Ammon's horn (tissue), 1 donor: ENCODE results near the gene HOXC5.

Experiments
- DNase-seq: peaks from one replicate; pipeline ENCODE4 v3.0.0-alpha.2; 2016; ENCODE audit warnings: low spot score

Gene HOXC5

DNA sequence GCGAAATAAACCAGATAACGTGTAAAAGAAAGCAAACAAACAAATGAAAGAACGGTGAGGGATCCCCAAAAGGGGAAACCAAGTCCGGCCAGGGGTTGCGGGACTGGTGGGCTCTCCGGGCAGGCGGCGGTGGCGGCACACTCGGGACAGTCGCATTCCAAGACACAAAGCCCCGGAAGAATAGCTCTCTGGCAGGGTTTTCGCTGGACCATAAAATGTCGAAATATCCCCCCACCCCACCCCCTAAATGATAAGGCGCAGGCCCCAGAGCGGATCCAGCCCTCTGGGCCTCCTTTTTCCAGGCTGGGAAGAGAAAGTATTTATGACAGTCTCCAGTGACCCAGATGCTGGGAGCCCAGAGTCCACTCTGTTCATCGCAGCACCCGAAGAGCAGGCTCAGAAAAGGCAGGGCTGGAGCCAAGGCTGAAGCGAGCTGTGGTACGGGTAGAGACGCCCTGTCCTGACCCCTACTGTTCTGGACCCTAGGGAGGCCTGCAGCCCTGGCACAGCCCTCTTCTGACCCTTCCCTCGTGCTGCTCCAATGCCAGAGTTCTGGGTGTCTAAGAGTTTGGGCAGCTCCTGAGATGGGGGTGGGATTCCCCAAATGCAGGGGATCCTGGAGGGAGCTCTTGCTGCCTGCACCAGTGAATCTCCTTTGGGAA is 26.2 kb upstream of the HOXC5 start:
- DNase-seq, result no peak

- DNase-seq, result no peak
Measured at GRCh38 chr12:54007538-54008259, 25.2 kb upstream of the HOXC5 start.

DNA sequence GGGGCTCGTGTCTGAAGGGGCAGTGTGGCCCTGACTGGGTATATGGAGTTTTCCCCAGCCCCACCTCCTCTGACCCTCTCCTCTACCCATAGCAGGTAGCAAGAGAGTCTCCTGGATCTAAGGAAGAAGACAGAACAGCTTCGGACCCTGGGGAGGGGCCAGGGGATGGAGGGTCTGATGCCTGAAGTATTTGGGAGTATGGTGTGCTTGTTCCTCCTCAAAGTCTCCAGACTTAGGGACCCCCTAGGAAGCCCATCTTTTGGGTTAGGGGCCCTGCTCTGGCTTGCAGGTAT is 24.6 kb upstream of the HOXC5 start:
- no peak for DNase-seq

DNA sequence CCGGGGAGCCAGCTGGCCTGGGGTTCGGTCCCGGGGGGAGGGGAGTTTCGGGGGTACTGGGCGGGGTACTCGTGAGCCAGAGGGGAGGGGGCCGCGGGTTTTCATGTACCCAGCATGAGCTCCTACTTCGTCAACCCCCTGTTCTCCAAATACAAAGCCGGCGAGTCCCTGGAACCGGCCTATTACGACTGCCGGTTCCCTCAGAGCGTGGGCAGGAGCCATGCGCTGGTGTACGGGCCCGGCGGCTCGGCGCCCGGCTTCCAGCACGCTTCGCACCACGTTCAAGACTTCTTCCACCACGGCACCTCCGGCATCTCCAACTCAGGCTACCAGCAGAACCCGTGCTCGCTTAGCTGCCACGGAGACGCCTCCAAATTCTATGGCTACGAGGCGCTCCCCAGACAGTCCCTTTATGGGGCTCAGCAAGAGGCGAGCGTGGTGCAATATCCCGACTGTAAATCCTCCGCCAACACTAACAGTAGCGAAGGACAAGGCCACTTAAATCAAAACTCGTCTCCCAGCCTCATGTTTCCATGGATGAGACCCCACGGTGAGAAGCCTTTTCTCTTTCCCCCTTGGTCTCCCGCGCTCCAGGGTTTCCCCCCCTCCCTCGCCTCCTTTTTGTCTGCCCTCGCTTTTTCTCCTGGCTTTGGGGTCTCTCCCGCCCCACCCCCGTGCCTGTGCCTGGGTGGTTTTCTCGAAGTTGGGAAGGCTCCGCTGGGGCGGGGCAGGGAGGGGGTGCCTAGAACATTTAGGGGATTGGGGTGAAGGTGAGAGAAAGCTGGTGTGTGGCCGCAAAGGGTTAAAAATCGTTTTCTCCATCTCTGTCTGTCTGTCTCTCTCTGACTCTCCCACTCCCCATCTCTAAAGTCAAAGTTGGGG is 23.4 kb upstream of the HOXC5 start:
- DNase-seq, result no peak

GRCh38 chr12:54010053-54010971 is 22.5 kb upstream of the HOXC5 start:
- DNase-seq, result no peak

DNA sequence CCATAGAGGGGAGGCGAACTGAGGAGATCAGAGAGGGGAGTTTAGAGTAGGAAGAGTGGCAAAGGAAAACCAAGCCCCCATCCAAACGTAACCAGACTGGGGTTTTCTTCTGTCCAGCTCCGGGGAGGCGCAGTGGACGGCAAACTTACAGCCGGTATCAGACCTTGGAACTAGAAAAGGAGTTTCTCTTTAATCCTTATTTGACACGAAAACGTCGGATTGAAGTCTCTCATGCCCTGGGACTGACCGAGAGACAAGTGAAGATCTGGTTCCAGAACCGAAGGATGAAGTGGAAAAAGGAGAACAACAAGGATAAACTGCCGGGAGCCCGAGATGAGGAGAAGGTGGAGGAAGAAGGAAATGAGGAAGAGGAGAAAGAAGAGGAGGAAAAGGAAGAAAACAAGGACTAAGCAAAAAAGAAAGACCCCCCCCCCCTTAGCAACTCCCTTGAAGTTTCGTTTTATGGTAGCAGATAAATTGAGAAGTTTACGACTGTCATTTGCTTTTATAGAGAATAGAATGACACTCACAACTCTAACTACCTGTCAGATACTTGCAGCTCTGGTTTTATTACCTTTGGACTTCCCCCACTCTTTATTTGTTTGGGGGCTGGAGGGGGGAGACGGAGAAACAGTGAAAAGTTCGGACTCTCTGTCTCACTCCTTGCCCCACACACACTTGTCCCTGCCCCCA is 21.7 kb upstream of the HOXC5 start:
- DNase-seq, result no peak

- DNase-seq, result no peak
Measured at GRCh38 chr12:54011665-54012532, 21.0 kb upstream of the HOXC5 start.

DNA sequence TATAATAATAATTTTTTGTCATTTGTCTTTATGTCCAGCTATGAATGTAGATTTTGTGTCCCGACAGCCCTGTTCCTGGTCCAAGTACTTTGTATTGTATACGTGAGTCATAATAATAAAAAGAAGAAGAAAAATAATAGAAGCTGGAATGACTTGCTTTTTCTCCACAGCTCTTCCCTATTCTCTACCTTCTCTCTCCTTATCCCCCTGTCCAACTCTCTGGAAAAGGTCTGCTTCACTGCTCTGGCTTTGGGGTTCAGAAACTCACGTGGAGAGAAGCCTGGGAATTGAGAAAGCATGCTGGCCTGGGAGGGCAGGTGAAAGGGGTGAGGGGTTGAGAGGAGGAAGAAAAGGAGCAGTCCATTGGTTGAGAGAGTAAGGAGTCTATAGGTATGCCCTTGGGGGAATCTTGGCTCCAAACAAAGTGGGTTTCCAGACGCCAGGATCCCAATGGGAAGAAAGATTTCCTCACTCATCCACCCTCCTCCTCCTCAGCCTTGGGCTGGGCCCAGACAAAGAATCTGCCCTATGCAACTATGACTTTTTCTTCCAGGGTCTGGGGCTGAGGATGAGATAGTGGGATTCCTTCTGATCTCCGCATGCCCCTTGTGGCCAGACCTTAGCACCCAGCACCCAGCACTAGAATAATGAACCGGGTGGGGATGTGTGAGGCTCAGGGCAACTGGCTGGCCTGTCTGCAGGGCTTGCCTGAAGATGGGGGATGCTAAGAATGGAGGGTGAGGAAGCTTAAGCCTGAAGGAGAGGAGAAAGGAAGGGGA is 20.0 kb upstream of the HOXC5 start:
- no peak for DNase-seq

GRCh38 chr12:54014377-54015017 is 18.4 kb upstream of the HOXC5 start:
- no peak for DNase-seq

DNA sequence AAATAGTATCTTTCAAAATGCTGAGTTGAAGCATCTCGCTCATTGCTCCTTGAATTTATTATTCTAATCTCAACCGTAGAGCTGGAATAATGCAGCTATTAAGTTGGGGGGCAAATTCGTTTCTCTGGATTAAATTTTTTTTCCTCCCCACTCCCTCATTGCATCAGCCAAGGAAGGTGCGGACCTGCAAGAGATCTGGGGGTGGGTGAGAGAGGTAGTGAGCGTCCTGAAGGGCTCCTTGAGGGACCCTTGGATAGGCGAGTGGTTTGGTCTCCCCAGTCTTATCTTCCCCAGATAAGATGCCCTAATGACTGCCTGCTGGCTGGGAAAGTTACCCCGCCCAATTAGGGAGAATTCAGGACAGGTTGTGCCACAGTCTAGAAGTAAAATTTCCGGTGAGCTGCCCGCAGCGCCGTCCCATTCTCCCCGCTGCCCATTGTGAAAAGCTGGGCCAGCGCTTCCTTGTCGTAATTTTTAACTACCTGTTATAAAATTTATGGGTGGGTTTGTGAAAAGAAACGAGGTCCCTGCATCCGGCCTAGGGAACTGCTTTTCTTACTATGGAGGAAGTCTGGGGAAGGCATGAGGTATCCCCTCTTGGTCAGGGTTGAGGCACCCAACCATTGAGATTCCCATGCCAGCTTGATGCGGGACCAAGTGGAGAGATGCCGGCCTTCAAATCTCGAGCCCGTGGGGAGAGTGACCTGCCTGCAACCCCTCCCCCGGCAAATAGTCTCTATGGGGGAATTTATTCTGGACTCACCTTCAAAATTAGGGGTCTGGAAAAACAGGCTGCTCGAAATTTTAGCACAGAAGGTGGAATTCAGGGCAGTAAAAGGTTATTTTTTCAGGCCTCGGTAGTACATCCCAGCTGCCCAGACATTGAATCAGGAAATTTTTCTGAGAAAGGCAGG is 17.6 kb upstream of the HOXC5 start:
- DNase-seq, result no peak

- no peak for DNase-seq
Measured at GRCh38 chr12:54016051-54016450, 16.8 kb upstream of the HOXC5 start.

DNA sequence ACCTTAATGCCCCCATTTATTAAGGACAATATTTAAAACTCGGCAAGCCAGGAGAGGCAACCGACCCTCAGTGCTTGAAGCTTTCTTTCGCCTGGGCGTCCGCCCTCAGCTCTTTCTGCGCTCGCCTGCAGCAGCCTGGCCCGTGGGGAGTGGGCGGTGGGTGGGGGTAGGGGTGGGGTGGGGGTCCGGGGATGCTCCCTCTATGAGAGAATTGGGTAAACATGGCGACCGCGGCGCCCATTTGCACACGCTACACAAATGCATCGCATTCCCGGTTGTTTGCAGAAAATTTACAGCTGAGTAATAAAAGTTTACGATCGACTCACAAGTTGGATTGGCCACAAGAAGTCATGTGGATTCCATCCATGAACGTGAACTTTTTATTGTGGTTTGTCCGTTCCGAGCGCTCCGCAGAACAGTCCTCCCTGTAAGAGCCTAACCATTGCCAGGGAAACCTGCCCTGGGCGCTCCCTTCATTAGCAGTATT is 16.3 kb upstream of the HOXC5 start:
- no peak for DNase-seq

GRCh38 chr12:54017027-54017788 is 15.6 kb upstream of the HOXC5 start:
- no peak for DNase-seq

- DNase-seq, result peak; percentile 67
Measured at GRCh38 chr12:54017878-54018467, 14.9 kb upstream of the HOXC5 start.

GRCh38 chr12:54018468-54018984 is 14.3 kb upstream of the HOXC5 start:
- no peak for DNase-seq

- DNase-seq, result no peak
Measured at GRCh38 chr12:54019091-54019811, 13.6 kb upstream of the HOXC5 start.
